PC-3 (cell line): ENCODE results near the gene MSI2.

Experiments
- EZH2 ChIP-seq: fragments of 300-600 bp; sonication (generic); IDR thresholded peaks from one replicate; pipeline ENCODE4 v1.6.1; 2017; ENCODE audit warnings: antibody characterized with exemption, mild to moderate bottlenecking, low read length; ENCODE audit not compliant: unreplicated experiment
- TF ChIP-seq, protein P1 (sequence below): fragments of 300-600 bp; sonication (generic); conservative IDR thresholded peaks from 2 replicates; pipeline ENCODE4 v1.5.1; 2017; ENCODE audit warnings: antibody characterized with exemption, low read depth, mild to moderate bottlenecking, low read length

DNA sequence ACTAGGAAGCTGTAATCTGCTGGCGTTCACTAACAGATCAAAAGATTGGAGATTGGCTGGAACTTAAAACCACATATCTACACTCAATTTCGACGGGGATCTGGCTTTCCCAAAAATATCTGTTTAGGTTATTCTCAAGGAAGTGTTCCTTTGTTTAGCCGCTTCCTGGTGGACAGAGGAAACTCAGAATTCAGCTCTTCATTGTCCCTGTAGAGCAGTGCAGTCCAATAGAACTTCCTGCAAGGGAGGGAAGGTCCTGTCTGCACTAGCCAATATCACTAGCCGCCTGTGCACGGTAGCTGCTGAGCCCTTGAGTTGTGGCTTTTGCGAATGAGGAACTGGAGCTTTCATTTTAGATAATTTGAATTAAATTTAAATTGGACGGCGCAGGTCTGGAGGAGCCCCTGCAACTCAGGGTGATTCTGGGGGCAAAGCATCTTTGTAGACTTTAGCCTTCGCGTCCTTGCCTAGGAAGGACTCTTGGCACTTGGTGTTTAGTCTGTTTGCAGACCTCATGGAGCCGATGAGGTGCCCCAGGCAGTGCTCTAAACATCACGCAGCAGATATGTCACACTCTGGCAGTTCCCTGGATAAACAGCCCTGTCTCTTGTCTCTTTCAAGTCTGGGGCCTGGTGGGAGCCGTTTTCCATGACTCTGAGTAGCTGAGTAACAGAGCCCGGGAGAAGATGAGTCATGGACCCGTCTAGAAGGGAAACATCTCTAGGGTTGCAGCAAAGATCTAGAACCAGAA lies 366.5 kb downstream of the MSI2 start:
- no peak for TF ChIP-seq EZH2
- TF ChIP-seq, protein P1, sequence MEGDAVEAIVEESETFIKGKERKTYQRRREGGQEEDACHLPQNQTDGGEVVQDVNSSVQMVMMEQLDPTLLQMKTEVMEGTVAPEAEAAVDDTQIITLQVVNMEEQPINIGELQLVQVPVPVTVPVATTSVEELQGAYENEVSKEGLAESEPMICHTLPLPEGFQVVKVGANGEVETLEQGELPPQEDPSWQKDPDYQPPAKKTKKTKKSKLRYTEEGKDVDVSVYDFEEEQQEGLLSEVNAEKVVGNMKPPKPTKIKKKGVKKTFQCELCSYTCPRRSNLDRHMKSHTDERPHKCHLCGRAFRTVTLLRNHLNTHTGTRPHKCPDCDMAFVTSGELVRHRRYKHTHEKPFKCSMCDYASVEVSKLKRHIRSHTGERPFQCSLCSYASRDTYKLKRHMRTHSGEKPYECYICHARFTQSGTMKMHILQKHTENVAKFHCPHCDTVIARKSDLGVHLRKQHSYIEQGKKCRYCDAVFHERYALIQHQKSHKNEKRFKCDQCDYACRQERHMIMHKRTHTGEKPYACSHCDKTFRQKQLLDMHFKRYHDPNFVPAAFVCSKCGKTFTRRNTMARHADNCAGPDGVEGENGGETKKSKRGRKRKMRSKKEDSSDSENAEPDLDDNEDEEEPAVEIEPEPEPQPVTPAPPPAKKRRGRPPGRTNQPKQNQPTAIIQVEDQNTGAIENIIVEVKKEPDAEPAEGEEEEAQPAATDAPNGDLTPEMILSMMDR, result no peak
